DOHH2 (cell line): Measurements from ENCODE around the gene GPR42.

Experiments used
- EZH2phosphoT487 ChIP-seq: fragments of 200-600 bp; sonication (generic); IDR thresholded peaks from 2 replicates; pipeline ENCODE4 v1.6.1; 2017; ENCODE audit warnings: borderline replicate concordance, mild to moderate bottlenecking, antibody characterized with exemption, low read length, moderate library complexity, mixed read lengths
- TF ChIP-seq, protein P1 (sequence below): fragments of 200-600 bp; sonication (generic); IDR thresholded peaks from one replicate; pipeline ENCODE4 v1.5.1; 2014; ENCODE audit warnings: antibody characterized with exemption, mild to moderate bottlenecking, low read depth, low read length; ENCODE audit not compliant: poor library complexity, severe bottlenecking

DNA sequence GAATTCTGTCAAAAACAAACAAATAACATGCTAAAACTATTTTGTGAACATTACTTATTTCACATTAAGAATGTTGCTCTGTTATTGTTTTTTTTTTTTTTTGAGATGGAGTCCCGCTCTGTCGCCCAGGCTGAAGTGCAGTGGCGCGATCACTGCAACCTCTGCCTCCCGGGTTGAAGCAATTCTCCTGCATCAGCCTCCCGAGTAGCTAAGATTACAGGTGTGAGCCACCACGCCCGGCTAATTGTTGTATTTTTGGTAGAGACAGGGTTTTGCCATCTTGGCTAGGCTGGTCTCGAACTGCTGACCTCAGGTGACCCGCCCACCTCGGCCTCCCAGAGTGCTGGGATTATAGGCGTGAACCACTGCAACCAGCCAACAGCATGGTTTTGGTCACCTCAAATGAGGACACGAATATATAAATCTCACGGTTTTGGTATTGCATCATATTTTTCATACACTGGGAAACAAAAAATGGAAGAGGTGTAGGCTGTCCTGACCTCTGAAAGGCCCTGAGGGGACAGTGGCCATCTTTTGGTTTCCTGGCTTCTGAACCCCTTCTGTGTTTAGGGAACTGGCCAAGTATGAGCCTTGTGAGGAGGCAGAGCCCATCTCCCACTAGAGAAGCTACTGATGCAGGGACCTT is 25.5 kb downstream of the GPR42 start:
- TF ChIP-seq, protein P1, sequence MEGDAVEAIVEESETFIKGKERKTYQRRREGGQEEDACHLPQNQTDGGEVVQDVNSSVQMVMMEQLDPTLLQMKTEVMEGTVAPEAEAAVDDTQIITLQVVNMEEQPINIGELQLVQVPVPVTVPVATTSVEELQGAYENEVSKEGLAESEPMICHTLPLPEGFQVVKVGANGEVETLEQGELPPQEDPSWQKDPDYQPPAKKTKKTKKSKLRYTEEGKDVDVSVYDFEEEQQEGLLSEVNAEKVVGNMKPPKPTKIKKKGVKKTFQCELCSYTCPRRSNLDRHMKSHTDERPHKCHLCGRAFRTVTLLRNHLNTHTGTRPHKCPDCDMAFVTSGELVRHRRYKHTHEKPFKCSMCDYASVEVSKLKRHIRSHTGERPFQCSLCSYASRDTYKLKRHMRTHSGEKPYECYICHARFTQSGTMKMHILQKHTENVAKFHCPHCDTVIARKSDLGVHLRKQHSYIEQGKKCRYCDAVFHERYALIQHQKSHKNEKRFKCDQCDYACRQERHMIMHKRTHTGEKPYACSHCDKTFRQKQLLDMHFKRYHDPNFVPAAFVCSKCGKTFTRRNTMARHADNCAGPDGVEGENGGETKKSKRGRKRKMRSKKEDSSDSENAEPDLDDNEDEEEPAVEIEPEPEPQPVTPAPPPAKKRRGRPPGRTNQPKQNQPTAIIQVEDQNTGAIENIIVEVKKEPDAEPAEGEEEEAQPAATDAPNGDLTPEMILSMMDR = no peak
- TF ChIP-seq EZH2phosphoT487 = no peak
